Measurements from ENCODE around the gene SPTBN1. TPM values are rescaled to one million over a fixed set of nuclear protein-coding genes. Genes with fewer than 3 reads are reported as not detected.
A peak's percentile ranks its signal among the peaks of the same experiment; 100 is the strongest.

Gene SPTBN1
- polyA plus RNA-seq, 2 of the 4 experiments (the other 2 are of a cell fraction), result 105 to 126 TPM

DNA sequence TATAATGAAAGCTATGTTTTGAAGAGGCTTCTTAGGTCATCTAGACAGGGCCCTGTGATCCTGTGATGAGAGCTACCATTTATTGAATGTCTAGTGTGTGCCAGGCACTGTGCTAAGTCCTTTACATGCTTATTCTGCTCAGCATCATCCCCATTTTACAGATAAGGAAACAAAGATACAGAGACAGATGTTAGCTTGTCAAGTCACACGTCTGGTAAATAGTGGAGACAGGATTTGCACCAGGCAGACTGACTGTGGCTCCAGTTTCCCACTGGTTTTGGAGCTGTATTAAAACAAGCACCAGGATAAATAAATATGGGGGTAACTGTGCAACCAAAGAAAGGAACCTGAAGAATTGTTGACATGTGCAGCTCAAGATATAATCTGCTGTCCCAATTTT, 248.1 kb downstream of the SPTBN1 start:
- CTCF ChIA-PET, result interaction anchor here (0.6 to 8.5 kb wide), 87 partner anchors 8 to 660 kb away, joined by 3 to 127 read pairs (median 4); partner anchors contain the start of genes ACYP2 and EML6
- peak; percentile 33 to 39; a peak in 3 of 6 replicates for ATAC-seq
- 95% methylated on average over 1 of the region's 1 CpG for WGBS (ENCODE audit: missing lambda C conversion rate)

DNA sequence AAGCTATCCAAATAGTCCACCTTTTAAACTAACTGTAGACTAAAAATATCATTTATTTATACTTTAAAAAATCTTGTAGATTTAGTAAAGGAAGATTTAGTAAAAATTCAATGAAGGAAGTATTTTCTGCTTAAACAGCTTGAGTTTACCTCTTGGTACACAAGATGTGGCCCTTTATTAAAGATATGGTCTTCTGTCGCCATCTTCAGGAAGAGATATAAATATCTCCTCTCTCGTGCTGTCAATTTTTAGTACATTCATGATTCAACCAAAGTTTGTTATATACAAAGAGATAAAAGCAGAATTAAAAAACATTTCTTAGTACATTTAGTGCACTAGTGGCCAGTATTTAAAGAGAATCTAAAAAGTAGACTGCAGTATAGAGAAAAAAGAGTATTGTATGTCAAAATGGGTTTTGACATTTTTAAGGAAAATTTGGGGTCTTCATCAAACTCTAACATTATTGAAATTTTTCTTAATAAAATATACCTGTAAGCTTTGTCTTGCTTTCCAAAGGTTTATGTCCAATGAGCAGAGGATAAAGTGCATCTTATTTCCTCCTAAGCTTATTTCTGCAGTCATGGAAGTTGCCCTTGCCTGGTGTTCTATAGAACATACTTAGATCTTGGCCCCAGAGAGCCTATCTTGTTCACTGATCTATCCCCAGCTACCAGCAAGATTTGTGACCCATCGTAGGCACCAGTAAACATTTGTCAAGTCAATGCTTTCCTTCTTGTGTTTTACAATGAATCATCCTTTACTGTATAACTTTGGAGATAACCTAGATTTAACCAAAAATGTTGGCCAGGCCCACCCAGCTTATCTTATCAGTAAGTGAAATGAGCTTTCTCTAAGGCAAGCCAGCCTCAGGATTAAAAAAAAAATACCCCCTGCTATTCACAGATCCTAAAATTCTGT, 248.8 kb downstream of the SPTBN1 start:
- no peak overlapping the region for H3K4me2 ChIP-seq
- peak; percentile 81 to 89; a peak in 5 of 6 replicates for ATAC-seq
- H3K4me1 ChIP-seq, result no peaks in the 10 kb centered on the region
- no peak overlapping the region for H3K4me3 ChIP-seq
- peak; percentile 40 to 74 for DNase-seq (ENCODE audit: low read depth in 1 of 2, low spot score in 1 of 2)
- no peak for TF ChIP-seq EP300 (IDR thresholded peaks at IDR 0.05)
- TF ChIP-seq RAD21 (conservative IDR thresholded peaks at IDR 0.05 in 1 of 2, IDR thresholded peaks at IDR 0.05 in 1 of 2), result peak; percentile 93 to 95
- TF ChIP-seq MAFK (IDR thresholded peaks at IDR 0.05; ENCODE audit: partially characterized antibody), result no peak
- no peak for TF ChIP-seq EHF (CRISPR knock-in tag; IDR thresholded peaks at IDR 0.05)
- TF ChIP-seq HOXB5 (CRISPR knock-in tag; IDR thresholded peaks at IDR 0.05), result no peak
- TF ChIP-seq, protein P1, sequence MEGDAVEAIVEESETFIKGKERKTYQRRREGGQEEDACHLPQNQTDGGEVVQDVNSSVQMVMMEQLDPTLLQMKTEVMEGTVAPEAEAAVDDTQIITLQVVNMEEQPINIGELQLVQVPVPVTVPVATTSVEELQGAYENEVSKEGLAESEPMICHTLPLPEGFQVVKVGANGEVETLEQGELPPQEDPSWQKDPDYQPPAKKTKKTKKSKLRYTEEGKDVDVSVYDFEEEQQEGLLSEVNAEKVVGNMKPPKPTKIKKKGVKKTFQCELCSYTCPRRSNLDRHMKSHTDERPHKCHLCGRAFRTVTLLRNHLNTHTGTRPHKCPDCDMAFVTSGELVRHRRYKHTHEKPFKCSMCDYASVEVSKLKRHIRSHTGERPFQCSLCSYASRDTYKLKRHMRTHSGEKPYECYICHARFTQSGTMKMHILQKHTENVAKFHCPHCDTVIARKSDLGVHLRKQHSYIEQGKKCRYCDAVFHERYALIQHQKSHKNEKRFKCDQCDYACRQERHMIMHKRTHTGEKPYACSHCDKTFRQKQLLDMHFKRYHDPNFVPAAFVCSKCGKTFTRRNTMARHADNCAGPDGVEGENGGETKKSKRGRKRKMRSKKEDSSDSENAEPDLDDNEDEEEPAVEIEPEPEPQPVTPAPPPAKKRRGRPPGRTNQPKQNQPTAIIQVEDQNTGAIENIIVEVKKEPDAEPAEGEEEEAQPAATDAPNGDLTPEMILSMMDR (IDR thresholded peaks at IDR 0.05), result peak; percentile 93
- TF ChIP-seq EHMT2 (IDR thresholded peaks at IDR 0.05; ENCODE audit: low read depth), result no peak
- peak; percentile 92 for TF ChIP-seq SMC3 (IDR thresholded peaks at IDR 0.05)
- POLR2A ChIA-PET, result interaction anchor here (0.9 to 2.0 kb wide), 3 partner anchors 234 to 598 kb away, joined by 3 to 10 read pairs (median 9); partner anchors contain the start of gene ACYP2
- peak; percentile 95 for FAIRE-seq
- WGBS (ENCODE audit: missing lambda C conversion rate), result 2% methylated on average over 3 of the region's 3 CpGs
- CTCF ChIA-PET, result interaction anchor here (0.6 to 8.5 kb wide), 96 partner anchors 7 to 661 kb away, joined by 3 to 127 read pairs (median 4); partner anchors contain the start of genes ACYP2 and EML6
- no peak overlapping the region for H3K27ac ChIP-seq
- H3K9me3 ChIP-seq, result no peaks in the 10 kb centered on the region

More for the DNA sequence above, 248.1 kb downstream of the SPTBN1 start:
- FAIRE-seq (no peak), DNase-seq (ENCODE audit: low read depth in 1 of 2, low spot score in 1 of 2) (no peak)
- H3K9me3 ChIP-seq, result no peaks in the 10 kb centered on the region
- H3K4me1 ChIP-seq, result no peaks in the 10 kb centered on the region
- TF ChIP-seq CHD2 (IDR thresholded peaks at IDR 0.05; ENCODE audit: low read length, partially characterized antibody), result no peak
- no peak overlapping the region for H3K4me2 ChIP-seq
- peak overlapping the region in 1 of 2 experiments; percentile 10; a peak in 1 of 6 replicates for H3K27ac ChIP-seq
- POLR2A ChIA-PET, result interaction anchor here (0.9 to 2.0 kb wide), 3 partner anchors 233 to 597 kb away, joined by 3 to 10 read pairs (median 9); partner anchors contain the start of gene ACYP2
- no peak overlapping the region for H3K4me3 ChIP-seq

DNA sequence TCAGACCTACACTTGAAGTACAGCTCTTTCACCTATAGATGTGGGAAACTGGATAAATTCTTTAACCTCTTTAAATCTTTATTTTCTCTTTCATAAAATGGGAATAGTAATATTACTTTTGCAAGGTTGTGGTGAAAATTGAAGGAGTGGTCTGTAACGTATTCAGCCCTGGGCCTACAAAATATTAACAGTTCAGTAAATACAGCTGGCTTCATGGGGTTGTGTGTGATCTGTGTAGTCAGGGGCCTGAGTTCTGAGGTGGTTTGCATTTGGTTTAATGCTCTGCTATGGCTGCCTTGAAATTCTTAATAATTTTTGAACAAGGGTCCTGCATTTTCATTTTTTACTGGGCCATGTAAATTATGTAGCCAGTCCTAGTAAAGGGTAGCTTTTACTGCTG, 250.5 kb downstream of the SPTBN1 start:
- DNase-seq (ENCODE audit: low read depth in 1 of 2, low spot score in 1 of 2) (no peak), FAIRE-seq (no peak), ATAC-seq (no peak)
- WGBS (ENCODE audit: missing lambda C conversion rate), result 56% methylated on average over 1 of the region's 1 CpG
- no peaks in the 10 kb centered on the region for H3K4me1 ChIP-seq
- CTCF ChIA-PET, result interaction anchor here (0.6 to 8.5 kb wide), 10 partner anchors 10 to 602 kb away, joined by 3 to 127 read pairs (median 14); no protein-coding TSS in a partner anchor
- H3K9me3 ChIP-seq, result no peaks in the 10 kb centered on the region
- H3K4me2 ChIP-seq, result no peak overlapping the region
- POLR2A ChIA-PET, result no interaction called here
- no peak overlapping the region for H3K27ac ChIP-seq
- TF ChIP-seq MAFK (IDR thresholded peaks at IDR 0.05; ENCODE audit: partially characterized antibody), result no peak
- no peak for TF ChIP-seq CBX8 (IDR thresholded peaks at IDR 0.05)
- no peak for TF ChIP-seq ZSCAN20 (CRISPR knock-in tag; IDR thresholded peaks at IDR 0.05)
- TF ChIP-seq CHD4 (IDR thresholded peaks at IDR 0.05; ENCODE audit: borderline replicate concordance), result no peak
- TF ChIP-seq MYC (IDR thresholded peaks at IDR 0.05; ENCODE audit: borderline replicate concordance, low read length), result no peak
- no peak for TF ChIP-seq RFX5 (IDR thresholded peaks at IDR 0.05)
- no peak for TF ChIP-seq NFE2L2 (conservative IDR thresholded peaks at IDR 0.05; ENCODE audit: low read length)
- no peak for TF ChIP-seq KDM5A (IDR thresholded peaks at IDR 0.05)
- H3K4me3 ChIP-seq, result no peak overlapping the region
